Left ventricle myocardium inferior (tissue), 1 donor: ENCODE results near the gene LIPK. TPM values are rescaled to one million over a fixed set of nuclear protein-coding genes. Genes with fewer than 3 reads are reported as not detected.

Experiments used
- DNase-seq: peaks from one replicate; pipeline ENCODE4 v3.0.0-alpha.2; 2020
- H3K27ac ChIP-seq: fragments of 200-600 bp; replicated peaks from 2 replicates; pipeline ENCODE4 v1.8.0; 2021
- H3K27me3 ChIP-seq: fragments of 200-600 bp; 2 replicates; pipeline ENCODE4 v1.8.0; 2021; ENCODE audit warnings: low read depth
- H3K36me3 ChIP-seq: fragments of 200-600 bp; 2 replicates; pipeline ENCODE4 v1.8.0; 2021
- H3K4me1 ChIP-seq: fragments of 200-600 bp; 2 replicates; pipeline ENCODE4 v1.8.0; 2021
- H3K4me3 ChIP-seq: fragments of 200-600 bp; 2 replicates; pipeline ENCODE4 v1.8.0; 2021; ENCODE audit warnings: mild to moderate bottlenecking, moderate library complexity
- H3K9me3 ChIP-seq: fragments of 200-600 bp; replicated peaks from 2 replicates; pipeline ENCODE4 v1.8.0; 2021
- CTCF ChIP-seq: fragments of 200-600 bp; IDR thresholded peaks from 2 replicates; pipeline ENCODE4 v1.8.0; 2021; ENCODE audit warnings: antibody characterized with exemption, mild to moderate bottlenecking, borderline replicate concordance
- intact Hi-C: fragments of 100-400 bp; cut with micrococcal nuclease; formaldehyde crosslinking; loops from one replicate; pipeline ENCODE4 v1.11.0; 2022
- total RNA-seq: library from RNA; stranded (reverse); fragmentation: NEBNext Ultra II Directional; extraction: Animal tissue kit (Norgen Biotek cat#: 25700); gene quantifications from one replicate; pipeline ENCODE4 v1.2.1, GENCODE V29; 2021
- donor health status: DM: no; HTN: yes; CAD: no; lungs with severe emphysema.

The LIPK gene
- total RNA-seq, 1 donor from 2014 or later, result not detected

GRCh38 chr10:88676283-88677060, 29.6 kb upstream of the LIPK start:
- no peak for TF ChIP-seq CTCF
- H3K4me3 ChIP-seq, result no peak overlapping the region
- H3K36me3 ChIP-seq, result no peaks in the 10 kb centered on the region
- H3K27me3 ChIP-seq, result peaks cover 21% of the 10 kb centered on the region
- no peak for DNase-seq
- no peak overlapping the region for H3K27ac ChIP-seq
- H3K4me1 ChIP-seq, result no peaks in the 10 kb centered on the region
- intact Hi-C loops, result no loop called here
- no peaks in the 10 kb centered on the region for H3K9me3 ChIP-seq

- TF ChIP-seq CTCF, result no peak
- Histone ChIP-seq H3K4me1 (no peaks in the 10 kb centered on the region), H3K27ac (no peak overlapping the region), H3K27me3 (peaks cover 23% of the 10 kb centered on the region), H3K9me3 (no peaks in the 10 kb centered on the region), H3K36me3 (no peaks in the 10 kb centered on the region), H3K4me3 (no peak overlapping the region)
- intact Hi-C loops, result no loop called here
- no peak for DNase-seq
These were observed 25.1 kb upstream of the LIPK start for GRCh38 chr10:88680958-88681357.

DNA sequence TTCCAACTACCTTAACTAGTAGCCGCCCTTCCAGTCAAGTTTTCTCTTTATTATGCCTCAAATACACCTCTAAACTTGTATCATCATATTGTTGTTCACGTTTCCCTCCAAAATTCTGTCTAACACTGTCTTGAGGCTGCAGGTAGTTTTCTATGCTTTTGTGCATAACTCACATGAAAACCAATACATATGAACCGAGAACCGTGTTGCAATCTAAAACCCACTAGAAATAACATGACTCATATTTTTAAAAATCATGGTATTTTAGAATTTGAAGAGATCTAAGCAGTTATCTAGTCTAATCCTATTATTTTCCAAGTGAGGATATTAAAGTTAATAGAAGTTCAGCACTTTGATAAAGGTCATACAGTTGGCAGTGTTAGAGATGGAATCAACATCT, 23.6 kb upstream of the LIPK start:
- DNase-seq, result no peak
- no peaks in the 10 kb centered on the region for H3K4me1 ChIP-seq
- H3K27me3 ChIP-seq, result peaks cover 23% of the 10 kb centered on the region
- H3K36me3 ChIP-seq, result no peaks in the 10 kb centered on the region
- H3K4me3 ChIP-seq, result no peak overlapping the region
- no peaks in the 10 kb centered on the region for H3K9me3 ChIP-seq
- no peak for TF ChIP-seq CTCF
- intact Hi-C loops, result no loop called here
- no peak overlapping the region for H3K27ac ChIP-seq

DNA sequence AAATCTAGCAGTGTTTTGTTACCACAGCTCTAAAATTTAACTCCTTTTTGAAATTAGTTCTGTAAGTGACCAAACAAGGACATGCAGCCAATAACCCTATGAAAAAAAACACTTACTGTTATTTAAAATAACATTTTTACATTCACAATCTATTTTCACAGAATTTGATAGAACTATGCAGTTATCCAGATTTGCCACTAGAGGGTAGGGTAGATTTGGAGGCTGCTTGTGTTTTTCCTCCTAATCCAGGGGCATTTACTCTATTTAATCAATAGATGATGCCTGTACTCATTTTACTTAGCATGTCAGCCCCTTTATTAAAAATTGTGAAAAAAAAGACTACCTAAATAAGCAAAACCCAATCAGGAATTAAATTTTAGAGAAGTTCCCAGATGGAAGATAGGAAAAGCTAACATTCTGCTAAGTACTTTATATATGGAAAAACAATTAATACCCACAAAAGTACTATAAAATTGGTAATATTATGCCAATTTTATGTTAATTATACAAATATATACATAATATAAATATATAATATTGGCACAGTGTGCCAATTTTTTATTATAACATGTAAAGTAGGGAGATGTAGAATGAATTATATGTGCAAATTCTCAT, 18.1 kb upstream of the LIPK start:
- H3K36me3 ChIP-seq, result no peaks in the 10 kb centered on the region
- H3K27ac ChIP-seq, result no peak overlapping the region
- H3K4me1 ChIP-seq, result no peaks in the 10 kb centered on the region
- no peak for DNase-seq
- H3K27me3 ChIP-seq, result peaks cover 10% of the 10 kb centered on the region
- intact Hi-C loops, result no loop called here
- TF ChIP-seq CTCF, result peak; percentile 76
- peaks cover 7% of the 10 kb centered on the region for H3K9me3 ChIP-seq
- no peak overlapping the region for H3K4me3 ChIP-seq

DNA sequence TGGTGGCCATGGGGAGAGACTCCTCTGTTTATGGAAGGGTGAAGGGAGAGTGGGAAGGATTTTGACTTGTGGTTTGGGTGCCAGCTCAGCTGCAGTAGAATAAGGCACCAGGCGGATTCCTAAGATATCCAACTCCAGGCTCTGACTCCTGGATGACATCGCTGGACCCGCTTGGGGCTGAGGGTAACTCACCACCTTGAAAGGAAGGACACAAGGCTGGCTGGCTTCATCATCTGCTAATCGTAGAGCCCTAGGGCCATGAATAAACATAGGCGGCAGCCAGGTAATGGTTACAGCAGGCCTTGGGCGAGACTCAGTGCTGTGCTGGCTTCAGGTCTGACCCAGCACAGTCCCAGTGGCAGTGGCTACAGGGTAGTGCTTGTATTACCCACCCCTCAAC, 16.7 kb upstream of the LIPK start:
- DNase-seq, result no peak
- Histone ChIP-seq H3K4me3 (no peak overlapping the region), H3K4me1 (no peaks in the 10 kb centered on the region), H3K27me3 (no peaks in the 10 kb centered on the region), H3K9me3 (peaks cover 7% of the 10 kb centered on the region), H3K36me3 (no peaks in the 10 kb centered on the region), H3K27ac (no peak overlapping the region)
- intact Hi-C loops, result no loop called here
- no peak for TF ChIP-seq CTCF
